CD4-positive, alpha-beta T cell treated with Interleukin-15 for 1 hour (primary cell): ENCODE data around the gene MXD3.
"Not testable (repeated sequence)": the region's sequence is repeated elsewhere in the genome, so short reads cannot be mapped to it uniquely, and the experiment has no call there.

Experiments used
- DNase-seq: peaks from one replicate; pipeline ENCODE4 v3.0.0-alpha.2; 2020

Gene MXD3

GRCh38 chr5:177317959-177318377 is 6.3 kb upstream of the MXD3 start:
- DNase-seq, result peak; percentile 75

- no peak for DNase-seq
Measured at GRCh38 chr5:177316005-177316404, 4.3 kb upstream of the MXD3 start.

- no peak for DNase-seq
Measured at GRCh38 chr5:177315411-177315810, 3.7 kb upstream of the MXD3 start.

DNA sequence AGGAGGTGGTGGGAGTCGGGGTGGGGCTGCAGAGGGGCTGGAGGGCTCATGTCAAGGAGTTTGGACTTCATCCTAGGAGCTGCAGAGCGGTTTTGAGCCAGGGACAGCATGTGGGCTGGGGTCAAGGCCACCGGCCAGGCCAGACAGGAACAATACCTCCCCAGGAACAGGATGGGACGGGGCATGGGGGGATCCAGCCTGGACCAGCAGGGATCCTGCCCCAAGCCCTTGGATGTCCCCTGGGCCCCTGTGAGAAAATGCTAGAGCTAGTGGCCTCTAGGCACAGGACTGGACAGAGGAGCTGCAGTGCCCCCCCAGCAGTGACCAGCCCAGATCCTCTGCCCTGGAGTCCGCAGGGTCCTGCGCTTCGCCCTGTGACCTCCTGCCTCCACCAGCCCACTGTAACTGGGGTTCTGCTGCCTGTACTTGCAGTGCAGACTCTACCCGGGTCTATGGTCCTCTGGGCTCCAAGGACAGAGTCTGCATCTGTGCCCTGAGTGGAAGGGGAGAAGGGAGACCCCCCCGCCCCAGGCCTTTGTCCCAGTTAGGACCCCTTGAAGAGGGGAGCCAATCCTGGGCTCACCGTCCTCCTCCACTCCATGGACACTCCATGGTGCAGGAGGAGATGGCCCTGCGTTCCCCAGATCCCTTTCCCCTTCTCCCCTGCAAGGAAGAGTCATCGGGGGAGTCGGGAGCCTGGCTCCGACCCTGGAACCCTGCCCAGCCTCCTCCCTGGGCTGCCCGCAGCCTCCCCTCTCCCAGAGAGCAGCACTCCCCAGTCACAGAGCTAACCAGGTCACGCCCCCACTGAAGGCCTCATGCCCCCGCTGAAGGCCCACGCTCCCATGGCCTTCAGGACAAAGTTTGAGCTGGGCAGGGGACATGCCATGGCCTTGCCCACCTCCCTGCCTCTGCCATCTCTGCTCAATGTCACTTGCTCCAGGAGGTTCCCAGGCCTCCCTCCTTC is 3.0 kb upstream of the MXD3 start:
- DNase-seq, result no peak

- no peak for DNase-seq
Measured at GRCh38 chr5:177313561-177314259, 2.0 kb upstream of the MXD3 start.

DNA sequence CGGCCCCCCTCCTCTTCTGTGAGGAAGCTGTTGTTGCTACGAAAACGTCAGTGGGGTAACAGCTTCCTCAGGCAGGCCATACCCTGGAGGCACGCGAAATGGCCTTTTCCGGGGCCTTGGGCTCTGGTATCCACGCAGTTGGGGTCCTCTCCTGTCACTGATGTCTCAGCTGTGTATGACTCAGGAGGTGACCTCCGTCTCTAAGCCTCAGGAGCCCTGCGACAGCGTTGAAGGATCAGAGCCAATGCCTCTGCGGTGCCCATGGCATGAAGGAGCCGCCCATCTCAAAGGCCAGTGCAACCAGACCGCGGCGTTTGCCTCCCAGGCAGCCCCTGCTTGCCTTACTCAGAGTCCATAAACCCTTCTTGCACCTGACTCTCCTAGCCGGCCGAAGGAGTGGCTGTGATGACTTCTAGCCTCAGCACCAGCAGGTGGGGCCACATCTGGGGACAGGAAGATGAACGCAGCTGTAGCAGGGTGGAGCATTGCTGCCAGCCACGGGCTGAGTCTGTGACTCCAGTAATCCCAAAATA is 1.0 kb upstream of the MXD3 start:
- no peak for DNase-seq

DNA sequence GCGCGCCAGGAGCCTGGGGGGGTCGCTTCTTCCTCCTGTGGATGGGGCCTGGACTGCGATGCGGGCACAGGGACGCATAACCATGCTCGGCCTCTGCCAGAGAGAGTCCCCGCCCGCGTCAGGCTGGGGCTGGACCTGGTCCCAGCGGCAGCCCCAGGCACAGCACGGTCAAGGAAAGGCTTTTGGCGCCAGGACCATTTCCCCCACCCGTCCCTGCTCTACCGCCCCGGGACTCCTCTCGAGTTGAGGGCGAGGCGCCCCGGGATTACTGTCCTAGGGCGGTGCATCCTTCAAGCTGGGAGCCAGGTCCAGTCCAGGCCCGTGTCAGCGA is 341 bp downstream of the MXD3 start:
- no peak for DNase-seq

DNA sequence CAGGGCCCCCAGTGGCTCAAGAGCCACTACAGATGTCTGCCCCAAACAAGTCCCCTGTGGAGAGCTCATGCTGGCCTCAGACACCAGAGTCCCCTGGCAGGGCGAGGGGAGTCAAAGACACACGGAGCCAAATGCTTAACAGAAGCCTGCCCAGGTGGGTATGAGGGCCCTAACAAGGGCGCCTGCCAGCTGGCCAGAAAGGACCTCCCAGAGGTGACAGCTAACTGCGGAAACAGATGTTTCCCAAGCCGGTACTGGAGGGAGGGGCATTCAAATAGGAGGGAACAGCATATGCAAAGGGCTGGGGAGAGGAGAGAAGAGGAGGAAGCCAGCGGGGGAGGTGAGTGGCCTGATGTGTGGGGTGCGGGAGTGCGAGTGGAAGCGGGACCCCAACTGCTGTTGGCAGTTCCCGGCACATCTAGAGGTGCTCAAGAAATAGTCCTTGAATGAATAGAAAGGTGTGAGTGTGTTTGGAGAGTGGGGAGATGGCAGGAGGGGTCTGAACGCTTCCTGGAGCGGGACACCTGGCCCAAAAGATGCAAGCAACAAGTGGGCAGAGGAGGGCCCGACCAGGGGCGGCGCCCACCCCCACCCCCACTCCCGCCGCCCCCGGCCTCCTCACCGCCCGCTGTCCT is 824 bp downstream of the MXD3 start:
- peak; percentile 55 for DNase-seq

- DNase-seq, result no peak
Measured at GRCh38 chr5:177310332-177310731, 1.4 kb downstream of the MXD3 start.

DNA sequence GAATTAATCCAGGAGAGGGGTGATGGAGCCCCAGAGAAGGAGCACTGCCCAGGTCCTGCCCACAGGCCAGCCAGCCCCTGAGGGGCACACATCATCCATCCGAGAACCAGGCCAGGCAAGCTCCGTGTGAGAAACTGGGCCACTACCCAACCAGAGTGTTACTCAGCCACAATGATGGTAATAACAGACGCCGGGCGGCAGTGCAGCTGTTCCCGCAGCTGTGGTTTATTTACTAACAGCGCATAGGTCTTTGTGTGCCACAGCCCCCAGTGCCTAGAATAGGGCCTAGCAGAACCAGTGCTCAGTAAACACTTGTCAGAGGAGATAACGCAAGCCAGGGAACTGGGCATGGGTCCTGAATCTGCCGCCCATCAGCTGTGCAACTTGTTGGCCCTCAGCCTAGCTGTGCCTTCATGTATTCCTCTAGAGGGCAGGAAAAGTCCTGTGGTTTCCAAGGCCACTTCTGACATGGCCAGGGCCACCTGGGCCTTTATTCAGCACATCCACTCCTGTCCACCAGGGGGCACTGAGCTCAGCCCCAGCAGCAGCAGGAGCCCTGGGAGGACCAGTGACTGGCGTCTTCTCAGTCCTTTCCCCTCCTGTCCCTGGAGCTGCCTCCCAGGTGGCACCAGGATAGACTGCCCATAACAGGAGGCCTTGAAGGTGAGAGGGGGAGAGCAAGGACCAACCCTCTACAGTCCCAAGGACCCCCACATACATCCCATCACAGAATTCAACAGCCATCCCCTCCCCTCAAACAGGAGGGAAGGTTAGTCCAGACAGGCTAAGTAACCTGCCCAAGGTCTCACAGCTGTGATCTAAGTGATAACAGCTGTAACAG is 2.1 kb downstream of the MXD3 start:
- DNase-seq, result peak; percentile 73

- DNase-seq, result no peak
Measured at GRCh38 chr5:177308740-177309139, 3.0 kb downstream of the MXD3 start.

DNA sequence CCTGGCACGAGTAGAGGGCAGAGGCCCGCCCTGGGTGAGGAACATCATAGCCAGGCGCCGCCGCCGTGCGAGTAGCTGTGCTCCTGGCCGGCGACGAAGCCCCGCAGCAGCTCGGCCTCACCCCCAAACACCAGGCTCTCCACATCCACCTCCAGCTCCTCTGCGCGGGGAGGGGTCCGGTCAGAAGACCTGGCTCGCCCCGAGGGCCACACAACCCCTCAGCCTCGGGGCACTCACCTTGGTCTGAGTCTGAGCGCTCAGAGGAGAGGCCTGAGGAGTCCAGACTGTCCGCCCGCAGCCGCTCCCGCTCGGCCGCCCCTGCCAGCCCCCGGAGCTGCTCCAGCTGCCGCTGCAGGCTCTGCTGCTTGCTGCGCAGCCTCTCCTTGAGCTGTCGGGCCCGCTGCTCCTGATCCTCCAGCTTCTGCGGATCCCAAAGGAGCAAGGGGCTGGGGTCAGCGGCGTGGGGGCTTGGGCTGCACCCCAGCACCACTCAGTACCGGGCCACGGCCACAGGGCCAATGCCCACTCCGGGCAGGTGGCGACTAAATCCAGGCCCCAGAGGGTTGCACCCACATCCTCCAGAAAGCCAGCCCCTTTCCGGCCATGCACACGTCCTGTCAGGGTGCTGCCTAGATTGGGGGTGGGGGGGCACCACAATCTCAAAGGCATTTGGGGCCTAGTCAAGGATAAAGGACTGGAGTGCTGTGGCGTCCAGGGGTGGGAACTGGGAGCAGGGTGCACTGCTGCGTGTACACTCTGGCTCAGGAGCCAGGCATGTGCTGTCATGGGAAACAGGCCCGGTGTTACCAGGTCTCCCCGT is 3.9 kb downstream of the MXD3 start:
- no peak for DNase-seq

GRCh38 chr5:177306674-177307543 is 4.8 kb downstream of the MXD3 start:
- DNase-seq, result peak; percentile 67

DNA sequence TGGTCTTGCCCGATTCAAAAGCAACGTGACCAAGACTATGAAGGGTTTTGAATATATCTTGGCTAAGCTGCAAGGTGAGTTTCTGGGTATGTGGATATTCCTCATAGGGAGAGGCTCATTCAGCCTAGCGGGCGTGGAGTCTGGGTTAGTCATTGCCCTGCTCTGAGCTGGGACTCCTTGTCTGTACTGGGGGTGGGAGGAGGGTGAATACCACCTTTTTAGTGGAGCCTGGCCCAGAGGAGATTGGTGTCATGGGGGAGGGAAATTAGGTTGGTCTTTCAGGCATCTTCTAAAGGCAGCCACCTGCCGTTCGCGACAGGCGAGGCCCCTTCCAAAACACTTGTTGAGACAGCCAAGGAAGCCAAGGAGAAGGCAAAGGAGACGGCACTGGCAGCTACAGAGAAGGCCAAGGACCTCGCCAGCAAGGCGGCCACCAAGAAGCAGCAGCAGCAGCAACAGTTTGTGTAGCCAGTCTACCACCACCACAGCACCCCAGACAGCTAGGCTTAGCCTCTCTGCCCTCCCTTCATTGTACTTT is 5.5 kb downstream of the MXD3 start:
- DNase-seq, result not testable (repeated sequence)

DNA sequence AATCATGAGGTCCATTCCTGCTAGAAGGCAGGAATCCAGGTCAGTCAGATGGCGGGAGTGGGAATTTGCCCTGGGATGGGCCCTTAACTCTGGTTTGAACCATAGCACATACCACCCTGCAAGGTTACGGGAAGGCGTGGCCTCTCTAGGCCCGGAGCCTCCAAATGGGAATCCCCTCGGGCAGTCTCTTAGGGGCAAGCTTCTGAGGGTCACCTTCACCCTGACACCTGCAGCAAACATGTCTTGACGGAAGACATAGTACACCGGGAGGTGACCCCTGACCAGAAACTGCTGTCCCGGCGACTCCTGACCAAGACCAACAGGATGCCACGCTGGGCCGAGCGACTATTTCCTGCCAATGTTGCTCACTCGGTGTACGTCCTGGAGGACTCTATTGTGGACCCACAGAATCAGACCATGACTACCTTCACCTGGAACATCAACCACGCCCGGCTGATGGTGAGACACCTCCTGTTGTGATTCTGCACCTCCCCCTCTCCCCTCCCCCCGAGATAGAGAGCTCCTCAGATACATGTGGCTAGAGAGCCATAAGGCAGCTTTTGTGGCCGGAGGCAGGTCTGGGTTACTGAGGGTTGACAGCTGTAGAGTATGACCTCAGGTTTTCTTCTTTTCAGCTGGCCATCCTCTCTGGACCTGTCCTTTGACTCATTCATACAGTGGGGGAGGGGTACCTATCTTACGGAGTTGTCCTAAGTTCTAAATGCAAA is 7.1 kb downstream of the MXD3 start:
- no peak for DNase-seq

DNA sequence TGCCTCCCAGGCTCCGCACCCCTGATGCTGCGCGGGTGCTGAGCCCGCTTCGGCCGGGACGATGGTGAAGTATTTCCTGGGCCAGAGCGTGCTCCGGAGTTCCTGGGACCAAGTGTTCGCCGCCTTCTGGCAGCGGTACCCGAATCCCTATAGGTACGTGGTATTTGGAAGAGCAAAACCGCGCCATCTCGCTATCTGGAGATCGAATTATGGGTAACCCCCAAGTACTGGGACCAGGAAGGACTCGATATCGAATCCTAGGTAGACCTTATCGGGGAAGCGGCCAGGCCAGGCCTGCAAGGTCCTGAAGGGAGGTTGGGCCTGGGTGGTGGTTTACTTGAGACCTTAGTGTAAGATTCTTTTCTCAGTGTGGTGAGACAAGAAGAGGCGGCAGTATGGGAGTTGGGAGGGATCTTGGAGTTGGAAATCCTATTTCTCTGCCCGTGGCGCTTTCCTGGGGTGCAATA is 7.7 kb downstream of the MXD3 start:
- no peak for DNase-seq

- peak; percentile 85 for DNase-seq
Measured at GRCh38 chr5:177303121-177303924, 8.4 kb downstream of the MXD3 start, which contains the start of the genes PRELID1 and RAB24. Gene PRELID1 (plus strand): TSS chr5:177303799. CDS start chr5:177303986, 187 bp downstream. Gene RAB24 (minus strand): TSS chr5:177303719. CDS start chr5:177303288, 431 bp downstream.
